ENCODE data around the gene ALLC.

Gene ALLC

DNA sequence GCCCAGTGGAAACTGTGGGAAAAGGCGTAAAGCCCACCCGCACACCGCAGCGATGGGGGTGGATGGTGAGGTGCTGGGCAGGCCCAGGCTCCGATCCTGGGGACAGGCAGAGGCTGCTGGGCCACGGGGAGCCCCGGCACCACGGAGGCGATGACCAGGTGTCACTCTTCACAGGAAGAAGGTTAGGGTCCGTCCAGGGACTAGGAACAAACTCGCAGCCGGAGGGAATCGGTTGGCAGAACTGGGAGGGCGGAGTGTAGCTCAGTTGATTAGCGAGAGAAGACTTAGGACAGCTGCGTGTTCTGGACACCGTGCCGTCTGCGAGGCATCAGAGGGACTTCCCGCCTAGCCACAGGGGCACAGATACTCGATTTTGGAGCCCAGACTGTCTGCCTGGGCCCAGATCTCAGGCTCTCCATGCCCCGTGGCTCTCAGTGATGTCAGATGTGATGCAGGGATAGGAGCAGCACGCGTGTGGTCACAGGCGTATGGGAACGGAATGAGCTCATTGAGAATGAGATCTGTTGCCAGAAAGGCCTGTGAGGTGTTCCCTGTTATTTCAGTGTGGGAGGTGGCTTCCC, 16.1 kb upstream of the ALLC start:
- DNase-seq: no peak

DNA sequence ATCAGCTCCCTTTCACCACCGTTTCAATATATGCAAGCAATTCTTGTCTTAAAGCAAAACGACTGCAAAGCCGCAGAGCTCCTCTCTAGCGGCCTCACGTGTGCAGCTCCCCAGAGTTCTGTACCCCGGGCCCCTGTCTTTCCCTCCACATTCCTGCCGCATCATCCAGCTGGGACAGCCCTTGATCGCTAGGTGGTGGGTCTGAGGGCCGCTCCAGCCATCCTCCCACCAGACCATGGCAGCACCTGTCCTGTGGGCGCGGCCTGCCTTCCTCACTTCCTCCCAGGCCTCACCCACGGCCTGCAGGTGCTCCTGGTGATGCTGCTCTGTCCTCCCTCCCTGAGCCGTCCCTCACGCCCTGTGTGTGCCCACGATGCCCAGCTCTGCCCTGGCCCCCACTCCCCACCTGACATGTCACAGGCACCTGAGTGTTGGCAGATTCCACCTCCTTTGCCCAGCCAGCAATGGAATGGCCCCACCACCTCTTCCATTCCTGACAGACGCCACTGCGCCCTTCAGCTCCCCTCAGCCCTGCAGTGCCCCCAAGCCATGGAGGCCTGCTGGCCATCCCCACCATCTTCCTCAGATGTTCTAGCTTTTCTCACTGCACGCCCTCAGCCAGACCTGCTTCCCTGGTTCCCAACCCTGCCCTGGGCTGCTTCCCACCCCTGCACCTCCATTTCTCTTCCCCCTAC, 15.3 kb upstream of the ALLC start:
- DNase-seq: no peak

DNA sequence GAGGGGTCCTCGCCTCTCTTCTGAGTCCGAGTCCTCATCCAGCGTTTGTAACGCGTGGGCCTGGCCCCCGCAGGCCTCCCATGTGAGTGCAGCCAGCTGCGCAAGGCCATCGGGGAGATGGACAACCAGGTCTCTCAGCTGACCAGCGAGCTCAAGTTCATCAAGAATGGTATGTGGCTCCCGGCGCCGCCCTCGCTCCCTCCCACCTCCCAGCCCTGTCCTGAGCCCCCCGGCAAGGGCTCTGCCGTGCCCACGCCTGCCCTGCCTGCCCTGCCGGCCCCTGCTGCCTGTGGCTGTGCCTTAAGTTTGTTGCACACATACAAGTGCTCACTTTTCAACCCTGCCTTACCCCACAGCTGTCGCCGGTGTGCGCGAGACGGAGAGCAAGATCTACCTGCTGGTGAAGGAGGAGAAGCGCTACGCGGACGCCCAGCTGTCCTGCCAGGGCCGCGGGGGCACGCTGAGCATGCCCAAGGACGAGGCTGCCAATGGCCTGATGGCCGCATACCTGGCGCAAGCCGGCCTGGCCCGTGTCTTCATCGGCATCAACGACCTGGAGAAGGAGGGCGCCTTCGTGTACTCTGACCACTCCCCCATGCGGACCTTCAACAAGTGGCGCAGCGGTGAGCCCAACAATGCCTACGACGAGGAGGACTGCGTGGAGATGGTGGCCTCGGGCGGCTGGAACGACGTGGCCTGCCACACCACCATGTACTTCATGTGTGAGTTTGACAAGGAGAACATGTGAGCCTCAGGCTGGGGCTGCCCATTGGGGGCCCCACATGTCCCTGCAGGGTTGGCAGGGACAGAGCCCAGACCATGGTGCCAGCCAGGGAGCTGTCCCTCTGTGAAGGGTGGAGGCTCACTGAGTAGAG, 14.4 kb upstream of the ALLC start:
- no peak for DNase-seq

DNA sequence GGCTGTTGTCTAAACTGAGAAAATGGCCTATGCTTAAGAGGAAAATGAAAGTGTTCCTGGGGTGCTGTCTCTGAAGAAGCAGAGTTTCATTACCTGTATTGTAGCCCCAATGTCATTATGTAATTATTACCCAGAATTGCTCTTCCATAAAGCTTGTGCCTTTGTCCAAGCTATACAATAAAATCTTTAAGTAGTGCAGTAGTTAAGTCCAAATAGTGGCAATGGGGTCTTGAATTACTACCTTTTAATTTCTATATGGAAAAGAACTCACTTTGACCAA, 13.8 kb upstream of the ALLC start:
- DNase-seq: no peak

DNA sequence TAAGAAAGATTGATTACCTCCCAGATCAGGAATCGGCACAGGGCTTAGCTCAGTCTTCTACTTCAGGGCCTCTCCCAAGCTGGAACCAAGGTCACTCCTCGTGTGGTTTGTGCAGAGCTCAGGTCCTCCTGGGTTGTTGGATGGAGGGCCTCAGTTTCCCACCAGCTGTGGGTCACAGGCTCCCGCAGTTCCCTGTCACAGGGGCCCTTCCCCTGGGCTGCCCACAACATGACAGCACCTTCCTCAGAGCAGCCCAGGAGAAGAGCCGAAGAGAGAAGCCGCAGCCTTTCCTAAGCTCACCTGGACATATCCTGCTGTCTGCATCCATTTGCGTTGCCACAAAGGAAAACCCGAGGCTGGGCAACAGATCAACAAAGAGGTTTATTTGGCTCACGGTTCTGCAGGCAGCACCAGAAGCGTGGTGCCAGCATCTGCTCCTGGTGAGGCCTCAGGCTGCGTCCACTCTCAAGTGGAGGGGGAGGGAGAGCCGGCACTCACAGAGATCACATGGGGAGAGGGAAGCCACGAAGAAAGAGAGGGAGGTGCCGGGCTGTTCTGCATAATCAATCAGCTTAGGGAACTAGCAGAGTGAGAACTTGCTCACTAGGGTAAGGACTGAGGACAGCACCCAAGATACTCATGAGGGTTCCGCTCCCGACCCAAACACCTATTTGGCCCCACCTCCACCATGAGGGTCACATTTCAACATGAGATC, 13.0 kb upstream of the ALLC start:
- DNase-seq: no peak

DNA sequence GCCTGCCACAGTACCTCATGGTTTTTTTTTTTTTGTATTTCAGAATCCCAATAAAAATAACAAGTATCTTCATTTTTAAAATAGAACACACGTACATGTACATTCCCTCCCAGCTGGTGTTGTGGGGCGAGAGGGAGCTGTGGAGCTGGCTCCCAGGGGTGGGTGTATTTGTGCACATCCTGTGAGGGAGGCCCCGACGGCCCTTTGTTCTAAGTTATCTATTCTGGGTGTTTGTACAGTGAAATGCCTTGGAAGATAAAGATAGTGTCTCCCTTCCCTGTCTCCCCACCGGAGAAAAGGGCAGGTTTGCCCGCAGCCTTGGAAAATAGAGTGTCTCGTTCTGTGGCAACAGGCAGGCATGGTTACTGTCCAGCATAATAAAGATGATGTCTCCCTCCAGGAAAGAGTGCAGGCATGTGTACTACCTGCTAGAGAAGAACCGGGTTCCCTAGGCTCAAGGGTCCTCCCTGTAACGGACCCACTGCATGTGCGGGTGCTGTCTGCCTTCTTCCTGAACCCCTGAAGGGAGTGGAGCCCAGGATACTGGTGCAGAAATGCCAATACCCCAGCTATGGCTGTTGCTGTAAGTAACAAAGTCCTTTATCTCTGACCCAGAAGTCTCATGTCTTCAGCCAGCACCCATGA, 12.1 kb upstream of the ALLC start:
- DNase-seq: no peak

DNA sequence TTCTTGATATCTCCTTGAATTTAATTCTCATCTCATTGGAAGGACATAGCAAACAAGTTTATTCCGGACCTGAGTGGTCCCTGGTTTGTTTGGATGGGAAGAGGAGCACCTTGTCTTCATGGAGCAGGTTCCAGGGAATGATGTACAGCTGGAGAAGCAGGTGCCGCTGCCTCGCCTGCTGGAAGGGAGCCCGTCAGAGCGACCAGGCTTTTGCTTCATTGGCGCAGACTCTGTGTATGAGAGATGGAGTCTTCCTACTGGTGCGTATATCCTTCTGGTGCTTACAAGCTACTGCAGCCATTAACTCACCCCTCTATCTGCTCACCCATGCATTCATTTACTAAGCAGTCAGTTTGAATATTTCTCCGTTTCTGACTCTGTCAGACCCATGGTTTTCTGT, 11.6 kb upstream of the ALLC start:
- no peak for DNase-seq

DNA sequence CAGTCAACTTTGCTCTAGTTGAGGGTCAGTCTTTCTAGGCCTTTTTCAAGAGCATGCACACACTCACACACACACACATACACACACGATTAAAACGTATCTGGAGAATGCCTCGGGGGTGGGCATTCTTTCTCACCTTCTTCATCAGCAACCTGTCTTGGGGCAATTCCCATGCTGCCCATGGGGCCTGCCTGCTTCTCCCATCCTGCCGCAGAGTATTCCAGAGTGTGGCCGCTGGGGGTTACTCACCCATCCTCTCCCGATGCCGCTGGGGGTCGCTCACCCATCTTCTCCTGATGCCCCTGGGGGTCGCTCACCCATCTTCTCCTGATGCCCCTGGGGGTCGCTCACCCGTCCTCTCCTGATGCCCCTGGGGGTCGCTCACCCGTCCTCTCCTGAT, 10.8 kb upstream of the ALLC start:
- no peak for DNase-seq

DNA sequence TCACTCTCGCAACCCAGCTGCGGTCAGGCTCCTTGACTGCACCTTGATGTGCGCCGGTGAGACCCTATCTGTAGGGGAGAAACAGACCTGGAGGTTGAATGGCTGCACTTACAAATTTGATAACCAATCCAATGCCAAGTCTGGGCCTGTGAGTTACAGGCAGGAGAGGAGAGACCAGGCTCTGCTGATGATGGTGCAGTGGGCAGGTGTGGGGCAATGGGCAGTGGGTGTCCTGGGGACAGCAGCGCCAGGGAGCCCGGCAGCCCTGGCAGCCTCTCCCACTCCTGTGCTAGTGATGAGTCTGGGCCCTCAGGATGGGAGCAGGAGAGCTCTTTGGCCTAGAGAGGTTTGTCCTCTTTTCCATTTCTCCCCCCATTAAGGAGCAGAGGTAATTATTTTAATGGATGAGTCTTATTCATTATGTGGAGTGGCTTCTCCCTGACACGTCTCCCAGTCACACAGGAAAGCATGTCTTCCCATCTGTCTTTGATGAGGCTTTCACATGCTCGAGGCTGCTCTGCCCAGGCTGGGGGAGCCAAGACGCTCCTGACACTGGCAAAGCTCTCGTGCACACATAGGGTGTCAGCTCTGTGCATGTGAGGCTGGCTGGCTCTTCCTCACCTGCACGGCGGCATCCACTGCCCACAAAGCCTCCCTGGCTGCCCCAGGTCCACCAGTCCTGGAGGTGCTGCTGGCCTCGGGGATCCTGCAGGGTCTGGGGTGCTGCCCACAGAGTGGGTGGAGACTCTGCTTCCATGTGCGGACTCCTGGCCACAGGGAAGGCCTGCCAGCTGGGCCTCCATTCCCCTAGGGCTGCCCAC, 10.0 kb upstream of the ALLC start:
- no peak for DNase-seq

DNA sequence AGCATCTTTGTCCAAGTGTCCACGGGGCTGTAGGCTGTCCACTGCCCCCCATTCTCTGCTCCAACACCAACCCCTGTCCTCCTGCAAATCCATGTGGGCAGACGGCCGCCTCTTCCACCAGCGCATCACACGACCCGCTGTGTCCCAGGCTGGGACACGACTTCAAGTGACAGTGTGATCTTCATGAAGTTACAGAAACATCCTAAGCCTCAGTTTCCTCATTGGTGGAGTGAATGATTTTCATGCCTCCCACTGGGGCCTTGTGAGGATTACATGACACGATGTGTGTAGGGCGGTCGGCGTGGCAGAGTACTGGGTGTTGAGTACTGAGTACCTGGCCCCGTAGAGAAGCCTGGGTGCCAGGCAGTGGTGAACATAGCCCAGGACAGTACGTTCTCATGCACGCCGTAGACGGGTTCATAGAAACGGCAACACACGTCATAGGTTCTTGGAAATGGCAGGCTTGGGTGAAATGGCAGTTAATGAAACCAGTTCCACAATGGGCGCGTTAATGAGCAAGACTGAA, 9.3 kb upstream of the ALLC start:
- DNase-seq: no peak

DNA sequence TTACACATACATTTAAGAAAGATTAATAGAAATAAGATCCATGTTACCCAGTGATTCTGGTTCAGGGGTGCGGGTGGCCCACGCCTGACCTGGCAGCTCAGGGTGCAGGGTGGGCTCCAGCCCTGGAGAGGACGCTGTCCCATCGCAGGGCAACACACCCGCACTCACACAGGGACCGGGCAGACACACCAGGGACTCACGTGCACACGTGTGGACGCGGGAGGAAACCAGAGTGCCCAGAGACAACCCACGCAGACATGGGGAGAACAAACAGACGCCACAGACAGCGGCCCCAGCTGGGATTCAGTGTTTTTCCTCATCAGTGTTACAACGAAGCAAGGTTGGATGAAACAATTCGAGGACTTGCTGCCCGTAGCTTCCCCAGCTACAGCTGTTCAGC, 8.4 kb upstream of the ALLC start:
- DNase-seq: no peak

DNA sequence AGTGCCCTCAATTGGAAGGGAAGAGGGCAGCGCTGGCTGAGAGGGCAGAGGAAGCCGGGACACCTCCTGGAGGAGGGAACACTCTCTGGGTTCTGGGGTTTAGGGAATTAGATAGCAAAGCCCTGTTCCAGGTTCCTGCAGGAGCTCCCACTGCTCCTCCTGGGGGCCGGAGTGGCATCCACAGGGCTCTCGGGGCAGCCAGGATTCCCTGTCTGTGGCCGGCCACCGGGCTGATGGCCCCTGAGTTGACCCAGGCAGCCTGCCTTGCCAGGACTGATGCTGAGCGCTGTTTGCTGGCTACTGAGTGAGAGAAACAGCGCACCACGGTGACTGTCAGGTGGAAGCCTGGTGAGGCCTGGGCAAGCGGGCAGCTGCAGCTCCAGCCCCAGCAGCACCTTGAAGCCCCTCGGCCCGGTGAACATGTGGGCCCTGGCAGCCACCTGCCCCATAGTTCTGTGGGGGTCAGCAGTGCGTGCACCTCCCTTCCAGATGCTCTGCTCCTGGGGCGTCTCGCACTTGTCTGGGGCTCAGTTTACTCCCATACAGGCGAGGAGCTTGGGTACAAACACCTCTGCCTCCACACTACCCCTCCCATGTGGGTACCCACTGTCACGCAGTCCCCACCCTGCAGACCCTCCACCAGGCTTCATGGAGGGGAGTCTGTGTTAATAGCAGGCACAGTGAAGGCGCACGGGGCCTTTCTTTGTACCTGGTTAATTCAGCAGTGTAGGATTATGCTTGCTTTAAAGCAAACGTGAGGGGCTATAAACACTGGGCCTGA, 7.7 kb upstream of the ALLC start:
- DNase-seq: no peak

DNA sequence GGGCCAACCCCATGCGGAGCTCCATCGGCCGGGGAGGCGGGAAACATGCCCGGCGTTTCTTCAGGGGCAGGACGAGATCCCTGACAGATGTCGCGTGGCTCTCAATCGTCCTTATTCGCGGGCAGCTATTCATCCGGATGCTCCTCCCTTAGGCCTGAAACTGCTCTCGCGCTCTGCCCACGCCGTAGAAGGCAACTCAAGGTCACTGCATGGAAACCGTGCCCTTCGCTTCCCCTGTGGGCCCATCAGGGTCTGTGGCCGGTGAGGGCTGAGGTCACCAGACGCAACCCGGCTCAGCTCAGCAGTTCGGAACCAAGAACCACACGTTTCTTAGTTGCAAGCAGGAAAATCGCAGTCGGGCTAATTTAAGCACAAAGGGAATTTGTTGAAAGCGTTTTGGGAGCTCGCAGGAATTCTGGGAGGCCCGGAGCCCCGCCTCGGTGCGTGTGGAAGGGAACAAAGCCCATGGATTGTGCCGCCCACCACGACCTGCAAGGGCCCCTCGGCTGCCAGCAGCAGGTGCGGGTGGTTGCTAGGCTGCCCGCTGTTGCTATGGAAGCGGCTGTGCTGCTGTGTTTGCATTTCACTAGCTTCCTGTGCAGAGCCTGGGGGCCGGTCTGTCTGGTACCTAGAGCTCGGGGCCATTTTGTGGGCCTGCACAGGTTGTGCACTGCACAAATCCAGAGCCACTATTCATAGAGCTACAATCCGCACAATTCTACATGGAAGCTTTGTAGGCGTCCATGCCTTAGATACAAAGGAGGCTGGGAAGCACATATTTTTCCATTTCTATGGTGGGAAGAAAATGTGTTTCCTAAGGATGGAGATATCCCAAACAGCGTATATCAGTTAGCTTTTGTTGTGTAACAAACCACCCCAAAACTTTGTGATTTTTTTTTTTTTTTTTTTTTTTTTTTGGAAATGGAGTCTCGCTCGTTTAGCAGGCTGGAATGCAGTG, 6.0 kb upstream of the ALLC start:
- peak; percentile 76 for DNase-seq

DNA sequence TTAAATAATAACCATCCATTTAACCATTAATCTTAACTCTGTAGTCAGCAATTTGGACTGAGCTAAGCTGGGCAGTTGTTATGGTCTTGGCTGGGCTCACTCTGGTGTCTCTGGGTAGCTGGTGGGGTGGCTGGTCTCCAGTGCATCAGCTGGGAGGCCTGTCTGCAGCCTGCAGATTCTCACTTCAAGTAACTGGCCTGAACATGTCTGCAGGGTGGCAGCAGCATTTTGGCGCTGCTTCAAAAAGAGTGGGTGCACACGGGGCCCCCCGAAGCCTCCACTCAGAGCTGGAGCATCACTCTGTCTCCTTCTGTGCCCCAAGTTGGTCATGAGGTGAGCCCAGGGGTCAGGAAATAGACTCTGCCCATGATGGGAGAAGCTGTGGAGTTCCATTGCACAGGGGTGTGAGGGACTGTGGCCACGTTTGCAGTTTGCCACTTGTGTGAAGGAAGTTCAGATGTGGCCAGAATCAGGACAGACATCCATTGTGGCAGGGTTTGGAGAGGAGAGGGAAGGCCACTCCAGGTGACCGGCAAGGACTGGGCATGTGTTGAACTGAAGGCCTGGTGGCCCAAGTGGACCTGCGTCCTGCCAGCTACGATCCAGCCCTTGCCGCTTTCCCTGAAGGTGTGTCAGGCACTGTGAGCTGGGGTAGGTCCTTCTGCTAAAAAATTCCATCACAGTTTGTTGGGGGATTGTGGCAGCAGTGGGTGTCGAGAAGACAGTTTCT, 4.9 kb upstream of the ALLC start:
- no peak for DNase-seq

DNA sequence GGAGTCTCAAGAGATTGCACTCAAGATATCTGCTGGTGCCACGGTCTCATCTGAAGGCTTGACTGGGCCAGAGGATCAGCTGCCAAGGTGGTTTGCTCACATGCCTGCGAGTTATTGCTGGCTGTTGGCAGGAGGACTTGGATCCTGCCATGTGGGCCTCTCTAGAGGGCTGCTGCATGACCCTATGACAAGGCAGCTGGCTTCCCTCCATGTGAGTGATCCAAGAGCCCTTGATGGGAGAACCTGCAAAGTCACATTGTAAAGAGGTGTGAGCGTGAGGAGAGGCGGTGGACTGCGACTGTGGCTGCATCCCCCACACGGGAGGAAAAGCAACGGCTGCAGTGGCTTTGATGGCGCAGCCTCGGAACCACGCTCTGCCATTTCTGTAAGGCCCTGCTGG, 4.0 kb upstream of the ALLC start:
- no peak for DNase-seq

DNA sequence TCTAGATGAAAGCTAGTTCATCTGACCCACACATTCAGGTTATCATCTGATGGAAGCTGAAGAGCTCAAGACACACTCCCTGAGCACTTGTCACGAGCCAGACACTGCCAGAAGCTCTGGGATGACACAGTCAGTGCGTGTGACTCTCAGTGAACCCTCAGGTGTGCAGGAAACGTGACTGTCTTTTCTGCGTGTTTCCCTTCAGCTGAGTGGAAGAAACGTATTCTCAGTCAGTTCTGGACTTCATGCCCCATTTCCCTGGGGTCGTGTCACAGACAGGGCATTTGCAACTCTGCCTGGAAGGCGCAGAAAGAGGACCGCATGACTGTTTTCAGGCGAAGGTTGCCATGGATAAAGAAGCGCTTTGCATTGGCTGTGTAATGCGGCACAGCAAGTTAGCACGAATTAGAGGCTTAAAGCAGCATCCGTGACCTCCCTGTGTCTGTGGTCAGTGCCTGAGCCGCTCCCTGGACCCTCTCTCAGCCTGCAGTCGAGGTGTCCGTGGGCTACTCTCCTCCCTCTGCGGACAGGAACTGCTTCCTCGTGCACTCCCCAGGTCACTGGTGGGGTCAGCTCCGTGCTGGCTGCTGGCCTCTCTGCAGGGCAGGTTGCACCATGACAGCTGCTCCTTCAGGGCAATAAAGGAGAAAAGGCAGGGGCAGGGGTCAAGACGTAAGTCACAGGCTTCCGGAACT, 3.3 kb upstream of the ALLC start:
- no peak for DNase-seq

DNA sequence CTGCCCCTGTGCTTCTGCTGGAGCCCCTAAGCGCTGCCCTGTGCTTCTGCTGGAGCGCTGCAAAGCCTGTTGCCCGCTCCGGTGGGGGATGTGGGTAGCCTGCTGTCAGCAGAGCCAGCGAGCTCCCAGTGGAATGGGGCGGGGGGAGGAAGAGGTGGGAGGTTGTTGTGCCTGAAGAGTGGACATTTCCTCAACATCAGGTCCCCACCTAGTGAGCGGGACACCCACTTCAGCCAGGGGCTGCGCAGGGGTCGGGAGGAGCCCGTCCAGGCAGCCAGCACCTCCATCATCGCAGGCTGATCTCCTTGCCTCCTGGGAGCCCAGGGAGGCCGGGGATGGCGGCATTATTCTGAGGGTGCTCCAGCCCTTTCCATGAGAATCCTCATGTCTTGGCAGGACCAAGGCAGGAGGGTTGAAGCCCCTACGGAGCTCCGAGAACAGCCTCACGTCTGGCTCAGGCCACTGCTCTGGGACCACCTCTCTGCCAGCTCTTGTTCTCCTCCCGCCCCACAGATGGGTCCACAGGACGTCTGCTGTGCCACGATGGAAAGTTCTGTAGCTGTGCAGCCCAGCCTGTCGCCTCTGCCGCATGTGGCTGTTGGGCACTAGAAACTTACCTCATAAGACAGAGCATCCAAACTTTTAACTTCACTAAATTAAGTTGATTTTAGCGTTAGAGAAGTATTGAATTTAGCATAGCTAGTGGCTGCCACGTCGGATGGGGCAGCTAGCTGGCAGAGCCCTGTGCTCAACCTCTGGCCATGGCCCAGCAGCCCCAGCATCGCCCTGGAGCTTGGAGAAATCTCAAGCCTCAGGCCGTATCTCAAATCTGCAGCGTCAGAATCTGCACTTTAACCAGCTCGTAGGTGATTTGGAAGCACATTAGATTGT, 1.9 kb upstream of the ALLC start:
- no peak for DNase-seq
